SU-DHL-6 (cell line): ENCODE measurements around the gene OBSCN.

ENCODE experiments used
- H2AFZ ChIP-seq: fragments of 200-600 bp; sonication (generic); 2 replicates; pipeline ENCODE4 v1.6.1; 2014; ENCODE audit warnings: low read depth, mild to moderate bottlenecking, moderate library complexity, mixed read lengths, antibody characterized with exemption, low read length; ENCODE audit not compliant: severe bottlenecking
- H3F3A ChIP-seq: fragments of 200-600 bp; shearing (Covaris generic); 2 replicates; pipeline ENCODE4 v1.6.0; 2016; ENCODE audit warnings: antibody characterized with exemption, mild to moderate bottlenecking; ENCODE audit not compliant: insufficient read depth
- H3K27ac ChIP-seq: fragments of 200-600 bp; sonication (generic); 2 replicates; pipeline ENCODE4 v1.5.1; 2016; ENCODE audit warnings: low read depth, mild to moderate bottlenecking, low read length, moderate library complexity, mixed read lengths
- H3K27me3 ChIP-seq: fragments of 200-600 bp; sonication (generic), shearing (Covaris generic); 2 replicates; pipeline ENCODE4 v1.6.0; 2014; ENCODE audit warnings: mild to moderate bottlenecking, low read length
- H3K36me3 ChIP-seq: fragments of 200-600 bp; sonication (generic); 2 replicates; pipeline ENCODE4 v1.6.1; 2014; ENCODE audit warnings: mild to moderate bottlenecking, low read length, mixed read lengths
- H3K4me2 ChIP-seq: fragments of 300-600, 200-600 bp; shearing (Covaris generic), sonication (generic); 2 replicates; pipeline ENCODE4 v1.6.0; 2014; ENCODE audit warnings: low read length, low read depth, mild to moderate bottlenecking; ENCODE audit not compliant: poor library complexity, severe bottlenecking
- H3K4me3 ChIP-seq: fragments of 200-600 bp; sonication (generic); 2 replicates; pipeline ENCODE4 v1.5.1; 2014; ENCODE audit warnings: antibody characterized with exemption, low read length, mild to moderate bottlenecking, mixed read lengths; ENCODE audit not compliant: insufficient read depth, poor library complexity, severe bottlenecking
- H3K79me2 ChIP-seq: fragments of 200-600 bp; sonication (generic); 2 replicates; pipeline ENCODE4 v1.6.1; 2014; ENCODE audit warnings: mild to moderate bottlenecking, low read length, moderate library complexity; ENCODE audit not compliant: insufficient read depth
- H3K9ac ChIP-seq: fragments of 200-600 bp; sonication (generic); 2 replicates; pipeline ENCODE4 v1.7.0; 2014; ENCODE audit warnings: mild to moderate bottlenecking, low read length
- H3K9me2 ChIP-seq: fragments of 200-600 bp; sonication (generic); replicated peaks from 2 replicates; pipeline ENCODE4 v1.6.1; 2014; ENCODE audit warnings: low read length; ENCODE audit not compliant: insufficient read depth
- H3K9me3 ChIP-seq: fragments of 200-600 bp; sonication (generic); 2 replicates; pipeline ENCODE4 v1.6.1; 2014; ENCODE audit warnings: low read length, mixed read lengths; ENCODE audit not compliant: insufficient read depth
- H4K20me1 ChIP-seq: fragments of 200-600 bp; sonication (generic); 2 replicates; pipeline ENCODE4 v1.6.1; 2014; ENCODE audit warnings: low read depth, mild to moderate bottlenecking, antibody characterized with exemption, low read length, moderate library complexity, mixed read lengths
- EZH2phosphoT487 ChIP-seq: fragments of 200-600 bp; sonication (generic), shearing (Covaris generic); conservative IDR thresholded peaks from 2 replicates; pipeline ENCODE4 v1.6.1; 2018; ENCODE audit warnings: mild to moderate bottlenecking, antibody characterized with exemption, low read length, moderate library complexity, mixed read lengths
- TF ChIP-seq, protein P1 (sequence below): fragments of 200-600 bp; sonication (generic); IDR thresholded peaks from one replicate; pipeline ENCODE4 v1.5.1; 2017; ENCODE audit warnings: antibody characterized with exemption, mild to moderate bottlenecking, low read length, moderate library complexity; ENCODE audit not compliant: insufficient read depth, poor library complexity, severe bottlenecking

Gene OBSCN

DNA sequence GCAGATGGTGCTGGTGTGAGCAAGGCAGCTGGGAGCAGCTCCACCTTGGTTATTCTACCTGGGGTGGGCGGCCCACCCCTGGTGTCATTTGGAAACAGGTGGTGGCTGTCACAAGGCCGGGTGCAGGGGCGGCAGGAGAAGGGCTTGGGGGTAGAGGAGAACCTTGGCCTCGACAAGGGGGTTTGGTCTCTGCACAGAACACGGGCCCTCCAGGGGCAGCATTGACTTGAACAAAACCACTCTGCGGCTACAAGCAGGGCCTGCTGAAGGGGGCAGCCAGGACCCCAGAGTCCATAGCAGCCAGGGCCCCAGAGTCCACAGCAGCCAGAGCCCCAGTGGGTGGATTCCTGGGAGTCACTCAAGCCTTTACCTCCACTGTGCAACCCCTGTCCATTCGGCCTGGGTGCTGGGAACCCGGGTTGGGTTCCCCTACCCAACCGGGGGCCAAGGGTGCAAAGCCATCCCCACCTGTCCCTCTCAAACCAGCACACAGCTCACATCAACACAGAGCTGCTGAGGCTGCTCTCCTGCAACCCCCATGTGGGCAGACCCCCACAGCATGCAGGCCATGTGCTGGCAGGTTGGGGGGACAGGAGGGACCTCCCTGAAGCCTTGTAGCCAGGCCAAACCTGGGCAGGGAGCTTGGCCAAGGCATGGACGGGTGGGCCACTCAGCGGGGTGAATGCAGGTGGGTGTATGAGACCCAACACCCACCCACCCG is 191.1 kb downstream of the OBSCN start:
- H3K9me2 ChIP-seq, result no peaks in the 10 kb centered on the region
- H2AFZ ChIP-seq, result no peak overlapping the region
- H3K4me2 ChIP-seq, result no peak overlapping the region
- H3K27me3 ChIP-seq, result no peaks in the 10 kb centered on the region
- no peaks in the 10 kb centered on the region for H3K9me3 ChIP-seq
- H3F3A ChIP-seq, result no peaks in the 10 kb centered on the region
- H4K20me1 ChIP-seq, result no peaks in the 10 kb centered on the region
- H3K4me3 ChIP-seq, result no peak overlapping the region
- no peak overlapping the region for H3K27ac ChIP-seq
- no peaks in the 10 kb centered on the region for H3K36me3 ChIP-seq
- H3K9ac ChIP-seq, result no peak overlapping the region
- TF ChIP-seq, protein P1, sequence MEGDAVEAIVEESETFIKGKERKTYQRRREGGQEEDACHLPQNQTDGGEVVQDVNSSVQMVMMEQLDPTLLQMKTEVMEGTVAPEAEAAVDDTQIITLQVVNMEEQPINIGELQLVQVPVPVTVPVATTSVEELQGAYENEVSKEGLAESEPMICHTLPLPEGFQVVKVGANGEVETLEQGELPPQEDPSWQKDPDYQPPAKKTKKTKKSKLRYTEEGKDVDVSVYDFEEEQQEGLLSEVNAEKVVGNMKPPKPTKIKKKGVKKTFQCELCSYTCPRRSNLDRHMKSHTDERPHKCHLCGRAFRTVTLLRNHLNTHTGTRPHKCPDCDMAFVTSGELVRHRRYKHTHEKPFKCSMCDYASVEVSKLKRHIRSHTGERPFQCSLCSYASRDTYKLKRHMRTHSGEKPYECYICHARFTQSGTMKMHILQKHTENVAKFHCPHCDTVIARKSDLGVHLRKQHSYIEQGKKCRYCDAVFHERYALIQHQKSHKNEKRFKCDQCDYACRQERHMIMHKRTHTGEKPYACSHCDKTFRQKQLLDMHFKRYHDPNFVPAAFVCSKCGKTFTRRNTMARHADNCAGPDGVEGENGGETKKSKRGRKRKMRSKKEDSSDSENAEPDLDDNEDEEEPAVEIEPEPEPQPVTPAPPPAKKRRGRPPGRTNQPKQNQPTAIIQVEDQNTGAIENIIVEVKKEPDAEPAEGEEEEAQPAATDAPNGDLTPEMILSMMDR, result no peak
- no peak for TF ChIP-seq EZH2phosphoT487
- H3K79me2 ChIP-seq, result peaks cover 31% of the 10 kb centered on the region

DNA sequence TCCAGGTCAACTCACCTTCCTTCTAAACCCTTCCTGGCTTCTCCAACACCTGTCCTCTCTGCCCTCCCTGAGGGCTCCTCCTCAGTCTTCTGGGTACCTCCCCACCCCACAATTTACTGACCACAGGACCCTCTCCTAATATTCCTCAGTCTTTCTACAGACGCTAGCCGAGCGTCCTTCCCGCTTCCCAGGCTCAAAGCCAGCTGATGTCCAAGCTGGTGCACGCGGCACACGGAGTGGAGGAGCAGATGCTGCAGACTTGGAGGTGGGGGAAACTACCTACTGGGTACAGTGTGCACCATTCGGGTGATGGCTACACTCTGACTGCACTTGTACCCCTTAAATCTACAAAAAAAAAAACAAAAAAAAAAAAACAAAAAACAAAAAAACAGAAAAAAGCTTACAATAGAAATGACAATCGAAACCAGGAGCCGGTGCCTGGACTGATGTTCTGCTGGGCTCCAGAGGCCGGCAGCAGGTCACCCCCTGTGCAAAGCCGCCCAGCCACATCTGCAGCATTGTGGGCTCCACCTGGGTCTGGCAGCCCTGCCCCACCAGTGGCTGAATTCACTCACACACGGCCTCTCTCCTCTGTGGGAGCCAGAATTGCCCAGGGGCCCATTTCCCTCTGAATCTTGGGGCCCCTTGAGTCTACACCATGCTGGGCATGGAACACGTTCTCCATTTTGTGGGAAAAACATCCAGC is 191.8 kb downstream of the OBSCN start:
- Histone ChIP-seq H3K9ac (no peak overlapping the region), H3K27ac (no peak overlapping the region), H3K4me2 (no peak overlapping the region), H3K4me3 (no peak overlapping the region), H3F3A (no peaks in the 10 kb centered on the region), H2AFZ (no peak overlapping the region), H4K20me1 (peaks cover 4% of the 10 kb centered on the region; the same call in 1 of the 2 replicates), H3K9me2 (no peaks in the 10 kb centered on the region), H3K9me3 (no peaks in the 10 kb centered on the region), H3K79me2 (peaks cover 39% of the 10 kb centered on the region), H3K27me3 (no peaks in the 10 kb centered on the region), H3K36me3 (no peaks in the 10 kb centered on the region)
- TF ChIP-seq EZH2phosphoT487, result no peak
- TF ChIP-seq, protein P1, result no peak

DNA sequence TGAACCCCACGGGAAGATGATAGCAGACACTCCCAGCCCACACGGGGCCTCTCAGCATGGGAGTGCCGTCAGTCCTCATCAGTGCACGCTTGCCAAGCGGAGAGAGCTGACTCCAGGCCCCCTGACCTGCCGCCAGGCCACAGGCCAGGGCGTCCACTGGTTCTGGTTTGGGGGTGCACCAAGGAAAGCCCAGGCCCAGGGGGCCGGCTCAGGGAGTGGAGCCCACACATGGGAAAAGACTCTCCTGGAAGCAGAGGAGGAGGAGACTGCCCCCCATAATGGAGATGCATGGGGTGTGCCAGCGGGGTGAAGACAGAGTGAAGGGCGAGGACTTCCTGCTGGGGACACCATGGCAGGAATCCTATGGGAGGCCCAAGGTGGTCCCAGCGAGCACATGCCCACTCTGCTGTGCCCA is 192.4 kb downstream of the OBSCN start:
- no peak overlapping the region for H2AFZ ChIP-seq
- H3K27me3 ChIP-seq, result no peaks in the 10 kb centered on the region
- H3K27ac ChIP-seq, result no peak overlapping the region
- H3K4me3 ChIP-seq, result no peak overlapping the region
- peaks cover 7% of the 10 kb centered on the region; the same call in 1 of the 2 replicates for H4K20me1 ChIP-seq
- H3K36me3 ChIP-seq, result no peaks in the 10 kb centered on the region
- peaks cover 44% of the 10 kb centered on the region for H3K79me2 ChIP-seq
- H3K4me2 ChIP-seq, result no peak overlapping the region
- no peaks in the 10 kb centered on the region for H3K9me3 ChIP-seq
- no peak for TF ChIP-seq EZH2phosphoT487
- TF ChIP-seq, protein P1, result no peak
- H3K9ac ChIP-seq, result no peak overlapping the region
- no peaks in the 10 kb centered on the region for H3K9me2 ChIP-seq
- H3F3A ChIP-seq, result no peaks in the 10 kb centered on the region
